ENCODE data around the gene CAMK4.

Gene CAMK4

DNA sequence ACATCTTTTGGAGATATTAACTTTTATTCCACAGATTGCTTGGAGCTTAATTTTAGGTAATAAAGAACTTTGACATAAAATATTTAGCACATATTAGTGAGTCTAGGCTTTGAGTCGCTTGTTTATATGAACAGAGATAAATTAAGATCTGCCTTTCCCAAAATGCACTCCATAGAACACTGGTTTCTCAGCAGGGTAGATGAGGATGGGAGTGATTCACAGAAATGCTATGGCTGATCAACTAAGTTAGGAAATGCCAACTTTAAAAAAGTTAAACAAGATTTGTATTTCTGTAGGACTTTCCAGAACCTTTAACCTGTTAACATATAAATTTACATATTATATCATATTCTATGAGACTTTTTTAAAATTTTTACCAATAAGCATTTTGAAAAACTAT lies 222.9 kb downstream of the CAMK4 start:
- no peak for DNase-seq (ENCODE audit: low read depth)
- H3K4me3 ChIP-seq (ENCODE audit: control insufficient read depth, low read depth, low read length): no peak overlapping the region
- TF ChIP-seq, protein P1, sequence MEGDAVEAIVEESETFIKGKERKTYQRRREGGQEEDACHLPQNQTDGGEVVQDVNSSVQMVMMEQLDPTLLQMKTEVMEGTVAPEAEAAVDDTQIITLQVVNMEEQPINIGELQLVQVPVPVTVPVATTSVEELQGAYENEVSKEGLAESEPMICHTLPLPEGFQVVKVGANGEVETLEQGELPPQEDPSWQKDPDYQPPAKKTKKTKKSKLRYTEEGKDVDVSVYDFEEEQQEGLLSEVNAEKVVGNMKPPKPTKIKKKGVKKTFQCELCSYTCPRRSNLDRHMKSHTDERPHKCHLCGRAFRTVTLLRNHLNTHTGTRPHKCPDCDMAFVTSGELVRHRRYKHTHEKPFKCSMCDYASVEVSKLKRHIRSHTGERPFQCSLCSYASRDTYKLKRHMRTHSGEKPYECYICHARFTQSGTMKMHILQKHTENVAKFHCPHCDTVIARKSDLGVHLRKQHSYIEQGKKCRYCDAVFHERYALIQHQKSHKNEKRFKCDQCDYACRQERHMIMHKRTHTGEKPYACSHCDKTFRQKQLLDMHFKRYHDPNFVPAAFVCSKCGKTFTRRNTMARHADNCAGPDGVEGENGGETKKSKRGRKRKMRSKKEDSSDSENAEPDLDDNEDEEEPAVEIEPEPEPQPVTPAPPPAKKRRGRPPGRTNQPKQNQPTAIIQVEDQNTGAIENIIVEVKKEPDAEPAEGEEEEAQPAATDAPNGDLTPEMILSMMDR (IDR thresholded peaks at IDR 0.05; ENCODE audit: control insufficient read depth, insufficient read depth, low read depth, low read length, missing control alignments): no peak

GRCh38 chr5:111447822-111448221 lies 223.6 kb downstream of the CAMK4 start:
- no peak overlapping the region for H3K4me3 ChIP-seq (ENCODE audit: control insufficient read depth, low read depth, low read length)
- TF ChIP-seq, protein P1 (IDR thresholded peaks at IDR 0.05; ENCODE audit: control insufficient read depth, insufficient read depth, low read depth, low read length, missing control alignments): no peak
- no peak for DNase-seq (ENCODE audit: low read depth)

GRCh38 chr5:111453295-111453694 lies 229.1 kb downstream of the CAMK4 start:
- no peak for DNase-seq (ENCODE audit: low read depth)
- H3K4me3 ChIP-seq (ENCODE audit: control insufficient read depth, low read depth, low read length): no peak overlapping the region
- TF ChIP-seq, protein P1 (IDR thresholded peaks at IDR 0.05; ENCODE audit: control insufficient read depth, insufficient read depth, low read depth, low read length, missing control alignments): no peak

DNA sequence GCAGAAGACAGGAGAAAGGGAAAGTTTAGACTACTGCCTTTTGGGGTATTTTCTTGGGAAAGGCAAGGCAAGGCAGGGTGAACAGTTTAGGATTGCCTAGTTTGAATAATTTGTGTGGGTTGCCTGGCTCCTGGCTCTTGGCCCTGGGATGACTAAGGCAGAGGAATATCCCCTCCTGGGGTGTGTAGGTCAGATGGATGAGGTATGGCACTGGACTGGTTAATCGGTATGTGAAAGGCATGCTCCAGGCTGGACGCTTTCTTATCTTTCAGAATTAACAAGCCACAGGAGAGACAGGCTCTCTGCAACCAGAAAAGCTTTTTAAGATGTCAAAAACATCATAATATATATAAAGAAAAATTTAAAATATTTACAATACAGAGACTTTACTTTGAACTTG lies 229.6 kb downstream of the CAMK4 start:
- TF ChIP-seq, protein P1 (IDR thresholded peaks at IDR 0.05; ENCODE audit: control insufficient read depth, insufficient read depth, low read depth, low read length, missing control alignments): no peak
- peak; percentile 10 for DNase-seq (ENCODE audit: low read depth)
- no peak overlapping the region for H3K4me3 ChIP-seq (ENCODE audit: control insufficient read depth, low read depth, low read length)

GRCh38 chr5:111454198-111454622 lies 230.0 kb downstream of the CAMK4 start:
- no peak overlapping the region for H3K4me3 ChIP-seq (ENCODE audit: control insufficient read depth, low read depth, low read length)
- DNase-seq (ENCODE audit: low read depth): peak; percentile 14
- TF ChIP-seq, protein P1 (IDR thresholded peaks at IDR 0.05; ENCODE audit: control insufficient read depth, insufficient read depth, low read depth, low read length, missing control alignments): no peak

GRCh38 chr5:111454776-111455175 lies 230.6 kb downstream of the CAMK4 start:
- TF ChIP-seq, protein P1 (IDR thresholded peaks at IDR 0.05; ENCODE audit: control insufficient read depth, insufficient read depth, low read depth, low read length, missing control alignments): no peak
- DNase-seq (ENCODE audit: low read depth): no peak
- no peak overlapping the region for H3K4me3 ChIP-seq (ENCODE audit: control insufficient read depth, low read depth, low read length)

GRCh38 chr5:111461255-111461671 lies 237.1 kb downstream of the CAMK4 start:
- TF ChIP-seq, protein P1 (IDR thresholded peaks at IDR 0.05; ENCODE audit: control insufficient read depth, insufficient read depth, low read depth, low read length, missing control alignments): peak; percentile 92
- no peak for DNase-seq (ENCODE audit: low read depth)
- no peak overlapping the region for H3K4me3 ChIP-seq (ENCODE audit: control insufficient read depth, low read depth, low read length)
